Heart left ventricle (tissue), 13 donors: Measurements from ENCODE around the gene NECTIN1.

Experiments
- CTCF ChIP-seq, 12 donors: fragments of 200-600 bp; sonication (generic) in 4 of 12; IDR thresholded peaks; one replicate each; pipeline versions ENCODE4 v1.5.0 to v1.8.0; 2018 to 2022; ENCODE audit warnings: antibody characterized with exemption in 12 of 12, mild to moderate bottlenecking in 5 of 12
- POLR2A ChIP-seq, 2 donors: fragments of 450-650 bp; IDR thresholded peaks; one replicate each; pipeline ENCODE4 v1.6.1; 2017; ENCODE audit warnings: antibody characterized with exemption in 2 of 2, mild to moderate bottlenecking in 2 of 2, moderate library complexity in 2 of 2
- donor health status: ischemic (EF 13 %, LVEDD 7.1; RV severe dilation, severe dysfunction).
- donor health status: DM: no; HTN: yes; CAD: no.
- donor health status: DM: no; HTN: no; CAD: no.
- donor health status: ischemic (EF 25% LVEDD 6.9; RV normal size, moderate dysfunction).
- donor health status: ischemic (EF 25% LVEDD 5.7; RV mildly dilated, moderate dysfunction).
- donor health status: ischemic (EF 35%, LVEDD 5.7; RV mildly dilated, moderate dysfunction).
- donor health status: nonischemic (EF 11% LVEDD 7.7; RV severe dilation, severe dysfunction).
- donor health status: DM: yes; HTN: yes; CAD: no.
- donor health status: PGD.
- donor health status: ischemic (EF 29% LVEDD 5.4; RV normal size, mild dysfunction).
- donor health status: nonischemic (EF 23%, LVEDD 6.1; RV moderate dilation, normal function).

GRCh38 chr11:119742263-119742861, 13.4 kb upstream of the NECTIN1 start:
- TF ChIP-seq POLR2A (IDR thresholded peaks at IDR 0.05) = no peak
- TF ChIP-seq CTCF (IDR thresholded peaks at IDR 0.05) = no peak
